H1 (cell line): ENCODE results near the gene TADA1. TPM values are rescaled to one million over a fixed set of nuclear protein-coding genes. Genes with fewer than 3 reads are reported as not detected.

Experiments used
- CTCF ChIA-PET: fragments of 300-600 bp; sonication (Branson Sonifier 250); formaldehyde crosslinking; loops from one replicate; lab custom pipeline; 2021; ENCODE audit not compliant: partially characterized antibody; lab: Charles Lee
- POLR2A ChIA-PET: fragments of 300-600 bp; sonication (Branson Sonifier 250); formaldehyde crosslinking; loops from one replicate; lab custom pipeline; 2021; ENCODE audit warnings: inconsistent platforms; ENCODE audit not compliant: partially characterized antibody; lab: Charles Lee
- DNase-seq, 2 experiments: peaks; one replicate each; pipeline versions ENCODE4 v3.0.0 to v3.0.0-alpha.2; 2010 to 2022; ENCODE audit warnings: low spot score in 2 of 2, low read depth in 1 of 2, mixed read lengths in 1 of 2
- FAIRE-seq: peaks from 2 replicates; lab custom pipeline; 2011; peaks lifted over from hg19 to GRCh38; lab: Jason Lieb, UNC
- H2AFZ ChIP-seq: 2 replicates; pipeline ENCODE4 v1.8.1; 2012; ENCODE audit warnings: low read length, inconsistent platforms
- H2AK5ac ChIP-seq: 2 replicates; pipeline ENCODE4 v1.6.1; 2013; ENCODE audit warnings: low read depth, low read length
- H2BK120ac ChIP-seq: replicated peaks from 2 replicates; pipeline ENCODE3; 2013; ENCODE audit warnings: low read depth, low read length, inconsistent platforms
- H2BK12ac ChIP-seq: 2 replicates; pipeline ENCODE4 v1.6.1; 2013; ENCODE audit warnings: low read depth, low read length
- H2BK15ac ChIP-seq: 2 replicates; pipeline ENCODE4 v1.6.1; 2013; ENCODE audit warnings: low read length
- H2BK20ac ChIP-seq: 2 replicates; pipeline ENCODE4 v1.6.1; 2013; ENCODE audit warnings: low read length
- H2BK5ac ChIP-seq: 2 replicates; pipeline ENCODE4 v1.6.1; 2013; ENCODE audit warnings: low read depth, low read length
- H3K14ac ChIP-seq: 2 replicates; pipeline ENCODE4 v1.6.1; 2013; ENCODE audit warnings: inconsistent platforms; ENCODE audit not compliant: insufficient read length
- H3K18ac ChIP-seq: 2 replicates; pipeline ENCODE4 v1.6.1; 2013; ENCODE audit warnings: low read length; ENCODE audit errors: extremely low read depth
- H3K23ac ChIP-seq: 2 replicates; pipeline ENCODE4 v1.6.1; 2013; ENCODE audit warnings: inconsistent platforms; ENCODE audit not compliant: insufficient read length
- H3K23me2 ChIP-seq: 2 replicates; pipeline ENCODE4 v1.6.1; 2013; ENCODE audit warnings: low read depth, low read length
- H3K27ac ChIP-seq: 2 replicates; pipeline ENCODE4 v1.6.1; 2011; ENCODE audit warnings: low read depth, low read length, inconsistent platforms
- H3K27me3 ChIP-seq, 4 experiments: replicated peaks in 1 of 4; 1 replicate in 1 of 4; 2 replicates in 3 of 4; pipeline versions ENCODE4 v1.6.1 to v1.8.1; 2011 to 2013; ENCODE audit warnings: low read length in 3 of 4, mild to moderate bottlenecking in 3 of 4, inconsistent platforms in 2 of 4, mixed read lengths in 2 of 4, moderate library complexity in 1 of 4; ENCODE audit not compliant: control insufficient read depth in 3 of 4, insufficient read depth in 3 of 4; ENCODE audit errors: extremely low read depth in 1 of 4
- H3K36me3 ChIP-seq, 4 experiments: 2 replicates each; pipeline versions ENCODE4 v1.6.1 to v1.8.1; 2011 to 2013; ENCODE audit warnings: mild to moderate bottlenecking in 4 of 4, low read length in 3 of 4, moderate library complexity in 2 of 4, control low read depth in 1 of 4, inconsistent platforms in 1 of 4; ENCODE audit not compliant: insufficient read depth in 4 of 4, control insufficient read depth in 2 of 4
- H3K4ac ChIP-seq: replicated peaks from 2 replicates; pipeline ENCODE3; 2013; ENCODE audit warnings: low read length, low read depth, mixed read lengths, inconsistent platforms; ENCODE audit not compliant: insufficient read length
- H3K4me1 ChIP-seq, 4 experiments: replicated peaks in 1 of 4; 1 replicate in 1 of 4; 2 replicates in 3 of 4; pipeline versions ENCODE4 v1.6.1 to v1.8.1; 2011 to 2013; ENCODE audit warnings: low read length in 3 of 4, inconsistent platforms in 2 of 4, mixed read lengths in 1 of 4; ENCODE audit not compliant: insufficient read depth in 4 of 4, control insufficient read depth in 3 of 4
- H3K4me2 ChIP-seq, 2 experiments: 2 replicates each; pipeline versions ENCODE4 v1.6.1 to v1.8.1; 2011 to 2013; ENCODE audit warnings: low read depth in 2 of 2, low read length in 2 of 2, control low read depth in 1 of 2, inconsistent platforms in 1 of 2, mild to moderate bottlenecking in 1 of 2; ENCODE audit not compliant: insufficient read depth in 1 of 2
- H3K4me3 ChIP-seq, 4 experiments: fragments of 200-600, 300-600 bp in 1 of 4; sonication (generic), shearing (Covaris generic), sonication (Bioruptor Twin) in 1 of 4; 2 replicates each; pipeline versions ENCODE4 v1.5.1 to v1.8.1; 2011 to 2016; ENCODE audit warnings: low read length in 4 of 4, low read depth in 3 of 4, control low read depth in 2 of 4, inconsistent platforms in 2 of 4, mild to moderate bottlenecking in 2 of 4, mixed read lengths in 1 of 4, moderate library complexity in 1 of 4; ENCODE audit not compliant: insufficient read depth in 2 of 4; ENCODE audit errors: extremely low read depth in 1 of 4
- H3K56ac ChIP-seq: replicated peaks from 2 replicates; pipeline ENCODE3; 2013; ENCODE audit warnings: low read depth, mild to moderate bottlenecking, mixed read lengths, low read length, inconsistent platforms; ENCODE audit not compliant: insufficient read length
- H3K79me1 ChIP-seq: 2 replicates; pipeline ENCODE4 v1.6.1; 2013; ENCODE audit warnings: low read depth, low read length, control low read depth
- H3K79me2 ChIP-seq, 2 experiments: 2 replicates each; pipeline versions ENCODE4 v1.6.1 to v1.8.1; 2012 to 2013; ENCODE audit warnings: low read length in 2 of 2, mild to moderate bottlenecking in 2 of 2, inconsistent platforms in 1 of 2; ENCODE audit not compliant: insufficient read depth in 2 of 2, control insufficient read depth in 1 of 2
- H3K9ac ChIP-seq, 4 experiments: replicated peaks in 1 of 4; 1 replicate in 1 of 4; 2 replicates in 3 of 4; pipeline versions ENCODE4 v1.6.1 to v1.8.1; 2011 to 2013; ENCODE audit warnings: low read depth in 3 of 4, low read length in 3 of 4, control low read depth in 2 of 4, mild to moderate bottlenecking in 2 of 4, moderate library complexity in 2 of 4, inconsistent platforms in 1 of 4; ENCODE audit errors: extremely low read depth in 1 of 4
- H3K9me3 ChIP-seq, 2 experiments: 2 replicates each; pipeline versions ENCODE4 v1.6.1 to v1.8.1; 2012 to 2013; ENCODE audit warnings: mild to moderate bottlenecking in 2 of 2, moderate library complexity in 2 of 2, control low read depth in 1 of 2, inconsistent platforms in 1 of 2, low read depth in 1 of 2, low read length in 1 of 2, mixed read lengths in 1 of 2; ENCODE audit not compliant: insufficient read depth in 2 of 2
- H4K20me1 ChIP-seq, 2 experiments: replicated peaks in 1 of 2; 2 replicates each; pipeline versions ENCODE3 to v1.8.1; 2011 to 2013; ENCODE audit warnings: inconsistent platforms in 2 of 2, low read length in 2 of 2, mild to moderate bottlenecking in 1 of 2; ENCODE audit not compliant: insufficient read depth in 2 of 2, control insufficient read depth in 1 of 2
- H4K5ac ChIP-seq: 2 replicates; pipeline ENCODE4 v1.6.1; 2013; ENCODE audit warnings: low read length, low read depth, mixed read lengths, inconsistent platforms; ENCODE audit not compliant: insufficient read length
- H4K8ac ChIP-seq: 2 replicates; pipeline ENCODE4 v1.8.0; 2013; ENCODE audit warnings: mild to moderate bottlenecking, moderate library complexity, low read length, inconsistent platforms; ENCODE audit not compliant: insufficient read depth; ENCODE audit errors: extremely low read depth
- H4K91ac ChIP-seq: replicated peaks from 2 replicates; pipeline ENCODE3; 2013; ENCODE audit warnings: low read length, mixed read lengths, inconsistent platforms; ENCODE audit not compliant: insufficient read length
- CBX5 ChIP-seq: fragments of 300-800, 300-1000 bp; sonication (generic); IDR thresholded peaks from 2 replicates; pipeline ENCODE4 v1.7.1; 2016; ENCODE audit warnings: antibody characterized with exemption, low read length, low read depth
- WGBS, 2 experiments: shearing (Covaris generic) in 1 of 2; methylation state at CpG; one replicate each; pipeline versions ENCODE4 v1.1.6 to v1.1.7; 2013 to 2015; ENCODE audit warnings: low lambda C conversion rate in 2 of 2, mixed read lengths in 2 of 2, inconsistent platforms in 1 of 2, low coverage in 1 of 2, missing lambda C conversion rate in 1 of 2; ENCODE audit not compliant: insufficient replicate concordance in 2 of 2, insufficient coverage in 1 of 2, insufficient read length in 1 of 2; ENCODE audit errors: extremely low coverage in 1 of 2, missing lambda C conversion rate in 1 of 2; 5-methylcytosine and 5-hydroxymethylcytosine counted together
- polyA plus RNA-seq, 7 experiments: library from polyadenylated mRNA; depleted of rRNA in 3 of 7; stranded (reverse) in 5 of 7; unstranded in 2 of 7; fragments of >200 nt in 5 of 7; fragments of 200-250 nt in 2 of 7; gene quantifications; 1 replicate in 5 of 7; 2 replicates in 1 of 7; 4 replicates in 1 of 7; pipeline versions ENCODE4 v1.2.1 to v1.2.3, GENCODE V29; 2011 to 2013; ENCODE audit warnings: missing spikeins in 2 of 7, mixed read lengths in 2 of 7
- total RNA-seq: library from RNA; stranded (reverse); fragmentation: NEBNext Ultra II Directional; extraction: Animal tissue kit (Norgen Biotek cat#: 25700); gene quantifications from 2 replicates; pipeline ENCODE4 v1.2.1, GENCODE V29; 2021

Gene TADA1
- total and polyA plus RNA-seq, 2 of the 8 experiments (the other 6 are each of a cell fraction or from before 2014, with no cell fraction given), result 21.1 to 23.6 TPM

DNA sequence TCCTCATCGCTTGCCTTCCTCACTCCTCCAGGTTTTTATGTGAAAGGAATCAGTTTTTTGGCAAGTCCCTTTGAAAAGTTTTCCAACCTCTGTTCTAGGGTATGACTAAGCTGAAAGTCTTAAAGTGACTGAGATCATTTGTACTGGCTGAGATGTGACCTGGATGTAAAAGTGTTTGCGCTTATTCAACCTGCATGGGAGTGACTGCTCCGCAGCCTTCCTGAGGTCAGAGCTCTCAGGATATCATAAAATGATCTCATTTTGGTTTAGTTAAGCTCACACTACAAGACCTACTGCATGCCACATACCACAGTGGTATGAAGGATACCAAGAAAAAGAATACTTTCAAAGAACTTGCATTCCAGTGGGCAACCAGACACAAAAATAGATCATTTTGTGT is 29.8 kb upstream of the TADA1 start:
- 97% methylated on average over 3 of the region's 3 CpGs; no CpG with 5 or more reads in 1 of the 2 experiments for WGBS, 2 experiments
- H4K91ac ChIP-seq, result no peak overlapping the region
- no peak overlapping the region for H3K23ac ChIP-seq
- H2AK5ac ChIP-seq, result no peak overlapping the region
- H3K79me2 ChIP-seq, result no peaks in the 10 kb centered on the region
- H3K4me1 ChIP-seq, result no peaks in the 10 kb centered on the region; a peak in 1 of 7 replicates
- ChIA-PET POLR2A (interaction anchor here (0.6 to 1.6 kb wide), 4 partner anchors 30 to 314 kb away, joined by 3 to 4 read pairs (median 3); partner anchors contain the start of gene TADA1), CTCF (interaction anchor here (1.0 to 23.8 kb wide), 7 partner anchors 11 to 219 kb away, joined by 3 to 874 read pairs (median 4); no protein-coding TSS in a partner anchor)
- H3K9me3 ChIP-seq, result peaks cover 1 to 2% of the 10 kb centered on the region in 2 experiments; a peak in 3 of 4 replicates
- no peak overlapping the region for H3K9ac ChIP-seq
- no peak overlapping the region for H2BK15ac ChIP-seq
- no peak overlapping the region for H2BK20ac ChIP-seq
- no peak overlapping the region for H4K5ac ChIP-seq
- no peak for TF ChIP-seq CBX5
- FAIRE-seq (no peak), DNase-seq (no peak)
- no peak overlapping the region for H3K27ac ChIP-seq
- no peak overlapping the region for H3K4me3 ChIP-seq
- H3K14ac ChIP-seq, result no peak overlapping the region
- no peak overlapping the region for H4K8ac ChIP-seq
- H3K56ac ChIP-seq, result no peak overlapping the region
- no peaks in the 10 kb centered on the region; a peak in 1 of 7 replicates for H3K27me3 ChIP-seq
- no peaks in the 10 kb centered on the region for H3K36me3 ChIP-seq
- no peaks in the 10 kb centered on the region for H3K79me1 ChIP-seq
- no peaks in the 10 kb centered on the region for H3K23me2 ChIP-seq
- H2BK120ac ChIP-seq, result no peak overlapping the region
- no peaks in the 10 kb centered on the region for H4K20me1 ChIP-seq
- no peak overlapping the region for H2BK12ac ChIP-seq
- no peak overlapping the region for H2AFZ ChIP-seq
- no peak overlapping the region for H3K4ac ChIP-seq
- no peak overlapping the region for H2BK5ac ChIP-seq
- H3K4me2 ChIP-seq, result no peak overlapping the region
- H3K18ac ChIP-seq, result no peak overlapping the region
